ENCODE results near the gene LTB4R. TPM values are rescaled to one million over a fixed set of nuclear protein-coding genes. Genes with fewer than 3 reads are reported as not detected.
"Not testable (repeated sequence)": the region's sequence is repeated elsewhere in the genome, so short reads cannot be mapped to it uniquely, and the experiment has no call there.

LTB4R gene
- total RNA-seq, 1 donor, result 1.5 TPM

GRCh38 chr14:24353559-24354481 is 42.5 kb downstream of the LTB4R start:
- peak; percentile 65 for DNase-seq (ENCODE audit: low read depth)
- TF ChIP-seq CTCF (IDR thresholded peaks at IDR 0.05; ENCODE audit: insufficient read depth, low read length), result no peak
- H3K4me3 ChIP-seq (ENCODE audit: low read depth, low read length), result no peak overlapping the region

GRCh38 chr14:24354482-24354825 is 43.2 kb downstream of the LTB4R start:
- DNase-seq (ENCODE audit: low read depth); H3K4me3 ChIP-seq (ENCODE audit: low read depth, low read length): not testable (repeated sequence)

GRCh38 chr14:24355009-24355408 is 43.7 kb downstream of the LTB4R start:
- no peak for TF ChIP-seq CTCF (IDR thresholded peaks at IDR 0.05; ENCODE audit: insufficient read depth, low read length)

GRCh38 chr14:24356208-24356607 is 44.9 kb downstream of the LTB4R start:
- DNase-seq (ENCODE audit: low read depth), result no peak
- H3K4me3 ChIP-seq (ENCODE audit: low read depth, low read length), result no peak overlapping the region
- TF ChIP-seq CTCF (IDR thresholded peaks at IDR 0.05; ENCODE audit: insufficient read depth, low read length), result no peak

More at GRCh38 chr14:24355009-24355408, 43.7 kb downstream of the LTB4R start:
- no peak for DNase-seq (ENCODE audit: low read depth)
- H3K4me3 ChIP-seq (ENCODE audit: low read depth, low read length), result no peak overlapping the region

- H3K4me3 ChIP-seq (ENCODE audit: low read depth, low read length), result no peak overlapping the region
- DNase-seq (ENCODE audit: low read depth), result no peak
- no peak for TF ChIP-seq CTCF (IDR thresholded peaks at IDR 0.05; ENCODE audit: insufficient read depth, low read length)
Measured at GRCh38 chr14:24360281-24360680, 49.0 kb downstream of the LTB4R start.

- TF ChIP-seq CTCF (IDR thresholded peaks at IDR 0.05; ENCODE audit: insufficient read depth, low read length), result no peak
- no peak overlapping the region for H3K4me3 ChIP-seq (ENCODE audit: low read depth, low read length)
- DNase-seq (ENCODE audit: low read depth), result no peak
Measured at GRCh38 chr14:24361326-24361725, 50.0 kb downstream of the LTB4R start.

- H3K4me3 ChIP-seq (ENCODE audit: low read depth, low read length), result no peak overlapping the region
- no peak for TF ChIP-seq CTCF (IDR thresholded peaks at IDR 0.05; ENCODE audit: insufficient read depth, low read length)
- DNase-seq (ENCODE audit: low read depth), result no peak
Measured at GRCh38 chr14:24362241-24362960, 51.1 kb downstream of the LTB4R start.

Measured in fibroblast of the aortic adventitia (primary cell).